ENCODE data around the gene PRRC2C. TPM values are rescaled to one million over a fixed set of nuclear protein-coding genes. Genes with fewer than 3 reads are reported as not detected.
"Not testable (repeated sequence)": the region's sequence is repeated elsewhere in the genome, so short reads cannot be mapped to it uniquely, and the experiment has no call there.

The PRRC2C gene
- total RNA-seq, 6 experiments from 2014 or later = 125 to 144 (median 136) TPM

GRCh38 chr1:171596119-171596518, 110.8 kb downstream of the PRRC2C start:
- no peak overlapping the region for H3K4me3 Mint-ChIP-seq
- no peaks in the 10 kb centered on the region; the same call in 1 of the 2 replicates for H3K27me3 Mint-ChIP-seq (ENCODE audit: insufficient read depth)
- no peak for TF ChIP-seq CTCF (IDR thresholded peaks at IDR 0.05)
- H3K4me1 Mint-ChIP-seq (ENCODE audit: low read depth) = peaks cover 6% of the 10 kb centered on the region; the same call in 1 of the 2 replicates
- peaks cover 32% of the 10 kb centered on the region for H3K36me3 Mint-ChIP-seq (ENCODE audit: low read depth)
- no peak for DNase-seq
- H3K27ac Mint-ChIP-seq = no peak overlapping the region
- H3K9me3 Mint-ChIP-seq = no peaks in the 10 kb centered on the region

- H3K4me3 Mint-ChIP-seq = no peak overlapping the region
- H3K27me3 Mint-ChIP-seq (ENCODE audit: insufficient read depth) = no peaks in the 10 kb centered on the region; the same call in 1 of the 2 replicates
- H3K27ac Mint-ChIP-seq = no peak overlapping the region
Observed at GRCh38 chr1:171596705-171597104, 111.4 kb downstream of the PRRC2C start.

GRCh38 chr1:171597203-171597602, 111.9 kb downstream of the PRRC2C start:
- Mint-ChIP-seq H3K27me3 (ENCODE audit: insufficient read depth) (no peaks in the 10 kb centered on the region; the same call in 1 of the 2 replicates), H3K36me3 (ENCODE audit: low read depth) (peaks cover 25% of the 10 kb centered on the region), H3K4me1 (ENCODE audit: low read depth) (peaks cover 6% of the 10 kb centered on the region; the same call in 1 of the 2 replicates), H3K4me3 (no peak overlapping the region), H3K9me3 (no peaks in the 10 kb centered on the region), H3K27ac (no peak overlapping the region)
- DNase-seq = no peak
- TF ChIP-seq CTCF (IDR thresholded peaks at IDR 0.05) = no peak

More at GRCh38 chr1:171596705-171597104, 111.4 kb downstream of the PRRC2C start:
- Mint-ChIP-seq H3K4me1 (ENCODE audit: low read depth) (peaks cover 6% of the 10 kb centered on the region; the same call in 1 of the 2 replicates), H3K36me3 (ENCODE audit: low read depth) (peaks cover 27% of the 10 kb centered on the region), H3K9me3 (no peaks in the 10 kb centered on the region)
- no peak for TF ChIP-seq CTCF (IDR thresholded peaks at IDR 0.05)
- DNase-seq = no peak

GRCh38 chr1:171600310-171600709, 115.0 kb downstream of the PRRC2C start:
- H3K4me3 Mint-ChIP-seq; H3K27me3 Mint-ChIP-seq (ENCODE audit: insufficient read depth): not testable (repeated sequence)

GRCh38 chr1:171600862-171601261, 115.5 kb downstream of the PRRC2C start:
- H3K27me3 Mint-ChIP-seq (ENCODE audit: insufficient read depth) = no peaks in the 10 kb centered on the region; the same call in 1 of the 2 replicates

More at GRCh38 chr1:171600310-171600709, 115.0 kb downstream of the PRRC2C start:
- peaks cover 18% of the 10 kb centered on the region; the same call in 1 of the 2 replicates for H3K36me3 Mint-ChIP-seq (ENCODE audit: low read depth)
- not testable (repeated sequence) for H3K9me3 Mint-ChIP-seq; DNase-seq; H3K4me1 Mint-ChIP-seq (ENCODE audit: low read depth); H3K27ac Mint-ChIP-seq

GRCh38 chr1:171603042-171603441, 117.7 kb downstream of the PRRC2C start:
- not testable (repeated sequence) for H3K27me3 Mint-ChIP-seq (ENCODE audit: insufficient read depth); DNase-seq; H3K4me1 Mint-ChIP-seq (ENCODE audit: low read depth)

More at GRCh38 chr1:171600862-171601261, 115.5 kb downstream of the PRRC2C start:
- Mint-ChIP-seq H3K9me3 (no peaks in the 10 kb centered on the region), H3K27ac (no peak overlapping the region), H3K4me1 (ENCODE audit: low read depth) (no peaks in the 10 kb centered on the region), H3K4me3 (no peak overlapping the region), H3K36me3 (ENCODE audit: low read depth) (peaks cover 18% of the 10 kb centered on the region; the same call in 1 of the 2 replicates)
- TF ChIP-seq CTCF (IDR thresholded peaks at IDR 0.05) = no peak
- no peak for DNase-seq

More at GRCh38 chr1:171603042-171603441, 117.7 kb downstream of the PRRC2C start:
- H3K36me3 Mint-ChIP-seq (ENCODE audit: low read depth); H3K27ac Mint-ChIP-seq; H3K9me3 Mint-ChIP-seq; H3K4me3 Mint-ChIP-seq: not testable (repeated sequence)

Data from HFFc6 (cell line).